Trophoblast cell (in vitro differentiated cells and primary cell): ENCODE data around the gene SEC31A.
"Not testable (repeated sequence)": the region's sequence is repeated elsewhere in the genome, so short reads cannot be mapped to it uniquely, and the experiment has no call there.

Experiments used
- DNase-seq, 2 donors: peaks; one replicate each; pipeline ENCODE4 v3.0.0-alpha.2; 2016
- H2AFZ ChIP-seq: 2 replicates; pipeline ENCODE4 v1.6.1; 2013; ENCODE audit warnings: low read length, moderate library complexity, mild to moderate bottlenecking; ENCODE audit not compliant: insufficient read depth, poor library complexity
- H2AK5ac ChIP-seq: 2 replicates; pipeline ENCODE4 v1.6.1; 2013; ENCODE audit warnings: mild to moderate bottlenecking, low read length
- H2BK120ac ChIP-seq: 2 replicates; pipeline ENCODE4 v1.6.1; 2013; ENCODE audit warnings: low read length, mild to moderate bottlenecking, moderate library complexity; ENCODE audit not compliant: insufficient read depth, poor library complexity
- H2BK12ac ChIP-seq: 2 replicates; pipeline ENCODE4 v1.6.1; 2013; ENCODE audit warnings: mild to moderate bottlenecking, low read length, moderate library complexity
- H2BK5ac ChIP-seq: 2 replicates; pipeline ENCODE4 v1.6.1; 2013; ENCODE audit warnings: low read length, low read depth, moderate library complexity, mild to moderate bottlenecking; ENCODE audit not compliant: poor library complexity
- H3K14ac ChIP-seq: 2 replicates; pipeline ENCODE4 v1.6.1; 2013; ENCODE audit warnings: mild to moderate bottlenecking, low read length
- H3K18ac ChIP-seq: 2 replicates; pipeline ENCODE4 v1.6.1; 2013; ENCODE audit warnings: mild to moderate bottlenecking, low read length
- H3K23ac ChIP-seq: 2 replicates; pipeline ENCODE4 v1.6.1; 2013; ENCODE audit warnings: low read length
- H3K27ac ChIP-seq: 2 replicates; pipeline ENCODE4 v1.5.1; 2013; ENCODE audit warnings: low read depth, mild to moderate bottlenecking, inconsistent platforms, low read length, moderate library complexity
- H3K27me3 ChIP-seq: 2 replicates; pipeline ENCODE4 v1.6.1; 2013; ENCODE audit warnings: inconsistent platforms, mild to moderate bottlenecking, low read length, moderate library complexity; ENCODE audit not compliant: insufficient read depth
- H3K36me3 ChIP-seq, 2 experiments: 1 replicate in 1 of 2; 2 replicates in 1 of 2; pipeline ENCODE4 v1.6.1; 2013; ENCODE audit warnings: low read length in 2 of 2, mild to moderate bottlenecking in 2 of 2, moderate library complexity in 1 of 2; ENCODE audit not compliant: insufficient read depth in 2 of 2, control insufficient read depth in 1 of 2
- H3K4ac ChIP-seq: 2 replicates; pipeline ENCODE4 v1.6.1; 2013; ENCODE audit warnings: low read depth, mild to moderate bottlenecking, low read length, moderate library complexity
- H3K4me1 ChIP-seq, 2 experiments: 1 replicate in 1 of 2; 2 replicates in 1 of 2; pipeline ENCODE4 v1.6.1; 2013; ENCODE audit warnings: low read length in 2 of 2, mild to moderate bottlenecking in 2 of 2, moderate library complexity in 1 of 2; ENCODE audit not compliant: insufficient read depth in 2 of 2, control insufficient read depth in 1 of 2
- H3K4me2 ChIP-seq: 2 replicates; pipeline ENCODE4 v1.6.1; 2013; ENCODE audit warnings: inconsistent platforms, mild to moderate bottlenecking, low read length, moderate library complexity
- H3K4me3 ChIP-seq: 2 replicates; pipeline ENCODE4 v1.5.1; 2013; ENCODE audit warnings: mild to moderate bottlenecking, low read depth, low read length, inconsistent platforms
- H3K79me1 ChIP-seq: one replicate; pipeline ENCODE4 v1.6.1; 2013; ENCODE audit warnings: low read length
- H3K79me2 ChIP-seq: 2 replicates; pipeline ENCODE4 v1.6.1; 2013; ENCODE audit warnings: low read length, mild to moderate bottlenecking; ENCODE audit not compliant: control insufficient read depth, insufficient read depth, poor library complexity
- H3K9ac ChIP-seq: 2 replicates; pipeline ENCODE4 v1.6.1; 2013; ENCODE audit warnings: mild to moderate bottlenecking, low read length
- H3K9me3 ChIP-seq: 2 replicates; pipeline ENCODE4 v1.6.1; 2013; ENCODE audit warnings: low read depth, mild to moderate bottlenecking, control low read depth, inconsistent platforms, low read length; ENCODE audit not compliant: insufficient read depth
- H4K12ac ChIP-seq: 2 replicates; pipeline ENCODE4 v1.6.1; 2013; ENCODE audit warnings: low read depth, mild to moderate bottlenecking, low read length, moderate library complexity
- H4K8ac ChIP-seq: 2 replicates; pipeline ENCODE4 v1.6.1; 2013; ENCODE audit warnings: low read depth, mild to moderate bottlenecking, low read length, moderate library complexity
- H4K91ac ChIP-seq: one replicate; pipeline ENCODE4 v1.6.1; 2013; ENCODE audit warnings: low read depth, mild to moderate bottlenecking, low read length, moderate library complexity
- WGBS: extraction: QIAGEN DNeasy Blood & Tissue Kit; methylation state at CpG from one replicate; pipeline ENCODE4 v1.1.7; 2013; ENCODE audit warnings: missing lambda C conversion rate; ENCODE audit not compliant: insufficient read length, insufficient coverage; ENCODE audit errors: extremely low coverage; 5-methylcytosine and 5-hydroxymethylcytosine counted together

Gene SEC31A

DNA sequence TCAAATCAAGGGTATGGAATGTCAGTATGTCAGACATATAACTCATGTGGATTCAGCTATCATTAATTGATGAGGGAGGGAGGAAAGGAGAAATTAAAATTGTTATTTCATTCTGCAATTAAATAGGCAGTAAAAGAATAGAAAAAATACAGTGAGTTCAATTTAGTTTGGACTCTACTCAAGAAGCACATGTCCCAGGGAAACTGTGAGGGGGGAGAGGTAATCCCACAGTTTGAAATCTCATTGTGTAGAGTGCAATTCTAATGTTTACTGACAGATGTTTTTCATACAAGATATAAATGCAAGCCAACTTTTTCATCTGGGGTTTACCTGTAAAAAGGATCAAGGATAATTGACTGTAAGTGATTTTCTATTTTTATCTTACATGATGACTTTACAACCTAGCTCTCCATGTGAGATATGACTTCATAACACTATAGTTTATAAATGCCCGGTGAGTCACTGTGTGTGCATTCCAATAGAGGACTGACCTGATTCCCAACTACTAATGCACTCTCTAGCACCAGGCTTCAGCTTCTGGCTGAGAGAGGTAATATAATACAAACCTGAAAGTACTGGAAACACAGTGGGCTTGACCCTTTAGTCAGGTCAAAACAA lies 57.1 kb downstream of the SEC31A start:
- no peaks in the 10 kb centered on the region for H3K27me3 ChIP-seq
- peaks cover 9 to 23% of the 10 kb centered on the region in 2 experiments for H3K36me3 ChIP-seq
- no peak overlapping the region for H2AK5ac ChIP-seq
- H2BK12ac ChIP-seq = no peak overlapping the region
- H3K79me1 ChIP-seq = no peaks in the 10 kb centered on the region
- no peak overlapping the region for H2BK5ac ChIP-seq
- H3K4me1 ChIP-seq = no peaks in the 10 kb centered on the region
- no peak overlapping the region for H3K23ac ChIP-seq
- no peaks in the 10 kb centered on the region for H3K9me3 ChIP-seq
- peak; percentile 55 to 71 for DNase-seq
- H3K9ac ChIP-seq = no peak overlapping the region
- H4K91ac ChIP-seq = no peak overlapping the region
- H2BK120ac ChIP-seq = no peak overlapping the region
- no peak overlapping the region for H3K4me3 ChIP-seq
- no peak overlapping the region for H3K27ac ChIP-seq
- WGBS = no CpG with 5 or more reads among the region's 1 CpG
- no peak overlapping the region for H4K8ac ChIP-seq
- no peak overlapping the region for H3K14ac ChIP-seq
- no peak overlapping the region for H3K4ac ChIP-seq
- H3K79me2 ChIP-seq = no peaks in the 10 kb centered on the region
- H4K12ac ChIP-seq = no peak overlapping the region
- H2AFZ ChIP-seq = no peak overlapping the region
- no peak overlapping the region for H3K18ac ChIP-seq
- H3K4me2 ChIP-seq = no peak overlapping the region

DNA sequence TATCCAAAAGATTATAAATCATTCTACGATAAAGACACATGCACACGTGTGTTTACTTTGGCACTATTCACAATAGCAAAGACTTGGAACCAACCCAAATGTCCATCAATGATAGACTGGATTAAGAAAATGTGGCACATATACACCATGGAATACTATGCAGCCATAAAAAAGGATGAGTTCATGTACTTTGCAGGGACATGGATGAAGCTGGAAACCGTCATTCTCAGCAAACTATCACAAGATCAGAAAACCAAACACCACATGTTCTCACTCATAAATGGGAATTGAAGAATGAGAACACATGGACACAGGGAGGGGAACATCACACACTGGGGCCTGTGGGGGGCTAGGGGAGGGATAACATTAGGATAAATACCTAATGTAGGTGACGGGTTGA lies 57.9 kb downstream of the SEC31A start:
- H3K27ac ChIP-seq, H2BK5ac ChIP-seq, H3K14ac ChIP-seq, H4K12ac ChIP-seq, H3K79me2 ChIP-seq, H2BK120ac ChIP-seq, H3K4me1 ChIP-seq, H3K79me1 ChIP-seq, H4K8ac ChIP-seq, H3K4me2 ChIP-seq, H4K91ac ChIP-seq, H3K4ac ChIP-seq, H3K9ac ChIP-seq, H2AFZ ChIP-seq, H3K18ac ChIP-seq, H3K4me3 ChIP-seq, DNase-seq, H3K23ac ChIP-seq, H2BK12ac ChIP-seq, H3K9me3 ChIP-seq, H3K27me3 ChIP-seq, H2AK5ac ChIP-seq: not testable (repeated sequence)
- WGBS = no CpG with 5 or more reads among the region's 4 CpGs
- peaks cover 10 to 21% of the 10 kb centered on the region in 2 experiments for H3K36me3 ChIP-seq

DNA sequence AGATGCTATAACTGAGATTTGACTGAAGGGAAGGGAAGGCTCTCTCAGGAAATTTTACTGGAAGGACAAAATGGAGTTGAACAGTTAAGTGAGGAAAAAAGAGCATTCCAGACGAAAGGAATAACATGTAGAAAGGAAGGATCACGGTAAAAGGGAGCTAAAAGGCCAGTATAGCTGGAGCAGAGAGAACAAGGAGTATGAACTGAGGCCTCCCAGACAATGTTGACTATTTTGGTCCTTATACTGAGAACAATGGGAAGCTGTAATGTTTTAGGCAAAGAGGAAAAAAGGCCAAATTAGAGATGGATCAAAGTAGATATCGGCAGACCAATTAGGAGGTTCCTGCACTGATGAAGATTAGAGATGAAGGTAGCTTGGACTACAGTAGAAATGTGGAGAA lies 65.5 kb downstream of the SEC31A start:
- no CpG with 5 or more reads among the region's 3 CpGs for WGBS
- no peak overlapping the region for H3K4ac ChIP-seq
- no peak overlapping the region for H3K4me2 ChIP-seq
- H4K8ac ChIP-seq = no peak overlapping the region
- H2BK5ac ChIP-seq = no peak overlapping the region
- no peaks in the 10 kb centered on the region for H3K4me1 ChIP-seq
- H2AK5ac ChIP-seq = no peak overlapping the region
- no peak for DNase-seq
- H3K4me3 ChIP-seq = no peak overlapping the region
- H3K23ac ChIP-seq = no peak overlapping the region
- H4K91ac ChIP-seq = no peak overlapping the region
- no peaks in the 10 kb centered on the region for H3K9me3 ChIP-seq
- H2BK12ac ChIP-seq = no peak overlapping the region
- no peak overlapping the region for H2AFZ ChIP-seq
- no peak overlapping the region for H3K18ac ChIP-seq
- H3K14ac ChIP-seq = no peak overlapping the region
- H4K12ac ChIP-seq = no peak overlapping the region
- H3K79me1 ChIP-seq = no peaks in the 10 kb centered on the region
- no peaks in the 10 kb centered on the region for H3K79me2 ChIP-seq
- H3K9ac ChIP-seq = no peak overlapping the region
- H3K27me3 ChIP-seq = no peaks in the 10 kb centered on the region
- no peak overlapping the region for H3K27ac ChIP-seq
- no peak overlapping the region for H2BK120ac ChIP-seq
- H3K36me3 ChIP-seq = peaks cover 26 to 49% of the 10 kb centered on the region in 2 experiments

DNA sequence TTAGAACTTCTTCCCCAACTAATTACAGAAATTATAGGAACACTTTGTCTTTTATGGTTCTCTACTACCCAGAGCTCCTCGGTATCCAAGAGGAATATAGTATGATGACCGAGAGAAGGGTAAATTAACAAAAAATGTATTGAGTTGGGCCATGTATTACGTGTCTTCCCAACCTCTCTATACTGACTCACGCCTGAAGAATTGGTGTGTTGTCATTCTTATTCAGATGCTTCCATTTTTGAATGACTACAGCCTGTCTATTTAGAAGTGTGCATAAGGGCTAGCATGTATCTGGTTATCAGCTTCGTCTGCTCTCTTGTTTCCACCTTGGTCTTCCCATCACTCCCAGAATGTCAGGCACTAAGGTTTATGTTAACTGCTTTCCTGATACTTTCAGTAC lies 67.9 kb downstream of the SEC31A start:
- no CpG with 5 or more reads among the region's 5 CpGs for WGBS
- Histone ChIP-seq H3K27ac (no peak overlapping the region), H3K79me1 (no peaks in the 10 kb centered on the region), H3K36me3 (peaks cover 29 to 55% of the 10 kb centered on the region in 2 experiments), H3K9me3 (no peaks in the 10 kb centered on the region), H2AFZ (no peak overlapping the region), H3K4me1 (no peaks in the 10 kb centered on the region), H3K4ac (no peak overlapping the region), H4K91ac (no peak overlapping the region), H4K12ac (no peak overlapping the region), H3K23ac (no peak overlapping the region), H3K9ac (no peak overlapping the region), H2AK5ac (no peak overlapping the region), H3K14ac (no peak overlapping the region), H2BK5ac (no peak overlapping the region), H2BK12ac (no peak overlapping the region), H3K4me2 (no peak overlapping the region), H3K4me3 (no peak overlapping the region), H4K8ac (no peak overlapping the region), H2BK120ac (no peak overlapping the region), H3K79me2 (no peaks in the 10 kb centered on the region), H3K18ac (no peak overlapping the region), H3K27me3 (no peaks in the 10 kb centered on the region)
- DNase-seq = peak; percentile 67 to 90
